HFF-Myc (cell line): Measurements from ENCODE around the gene NET1.

Source experiments
- DNase-seq: peaks from one replicate; pipeline ENCODE4 v3.0.0-alpha.2; 2011; ENCODE audit warnings: low read depth; ENCODE audit errors: extremely low read depth
- H3K4me3 ChIP-seq: replicated peaks from 2 replicates; pipeline ENCODE4 v1.5.1; 2011; ENCODE audit warnings: low read depth, mild to moderate bottlenecking, control low read depth, low read length
- TF ChIP-seq, protein P1 (sequence below): IDR thresholded peaks from 2 replicates; pipeline ENCODE4 v1.5.1; 2012; ENCODE audit warnings: mild to moderate bottlenecking, low read depth, low read length, control low read depth; ENCODE audit errors: missing control alignments

Gene NET1

DNA sequence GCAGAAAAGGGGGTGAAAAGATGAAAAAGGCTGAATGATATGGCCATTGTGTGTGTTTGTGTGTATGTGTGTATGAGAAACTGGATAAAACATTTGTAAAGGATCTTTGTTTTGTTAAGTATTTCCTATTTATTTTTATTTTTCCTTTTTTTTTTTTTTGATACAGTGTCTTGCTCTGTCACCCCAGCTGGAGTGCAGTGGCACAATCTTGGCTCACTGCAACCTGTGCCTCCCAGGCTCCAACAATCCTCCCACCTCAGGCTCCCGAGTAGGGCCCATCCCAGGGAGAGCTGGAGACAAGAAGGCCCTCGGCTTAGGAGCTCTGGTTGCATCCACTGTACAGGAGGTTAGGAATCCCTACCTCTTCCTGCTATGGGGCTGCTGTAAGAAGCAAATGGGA, 93.9 kb downstream of the NET1 start:
- no peak for DNase-seq
- TF ChIP-seq, protein P1, sequence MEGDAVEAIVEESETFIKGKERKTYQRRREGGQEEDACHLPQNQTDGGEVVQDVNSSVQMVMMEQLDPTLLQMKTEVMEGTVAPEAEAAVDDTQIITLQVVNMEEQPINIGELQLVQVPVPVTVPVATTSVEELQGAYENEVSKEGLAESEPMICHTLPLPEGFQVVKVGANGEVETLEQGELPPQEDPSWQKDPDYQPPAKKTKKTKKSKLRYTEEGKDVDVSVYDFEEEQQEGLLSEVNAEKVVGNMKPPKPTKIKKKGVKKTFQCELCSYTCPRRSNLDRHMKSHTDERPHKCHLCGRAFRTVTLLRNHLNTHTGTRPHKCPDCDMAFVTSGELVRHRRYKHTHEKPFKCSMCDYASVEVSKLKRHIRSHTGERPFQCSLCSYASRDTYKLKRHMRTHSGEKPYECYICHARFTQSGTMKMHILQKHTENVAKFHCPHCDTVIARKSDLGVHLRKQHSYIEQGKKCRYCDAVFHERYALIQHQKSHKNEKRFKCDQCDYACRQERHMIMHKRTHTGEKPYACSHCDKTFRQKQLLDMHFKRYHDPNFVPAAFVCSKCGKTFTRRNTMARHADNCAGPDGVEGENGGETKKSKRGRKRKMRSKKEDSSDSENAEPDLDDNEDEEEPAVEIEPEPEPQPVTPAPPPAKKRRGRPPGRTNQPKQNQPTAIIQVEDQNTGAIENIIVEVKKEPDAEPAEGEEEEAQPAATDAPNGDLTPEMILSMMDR: no peak
- H3K4me3 ChIP-seq: no peak overlapping the region

GRCh38 chr10:5506751-5507648, 94.6 kb downstream of the NET1 start:
- no peak for DNase-seq
- H3K4me3 ChIP-seq: no peak overlapping the region
- TF ChIP-seq, protein P1: no peak

- no peak for DNase-seq
- no peak overlapping the region for H3K4me3 ChIP-seq
- TF ChIP-seq, protein P1: no peak
Measured at GRCh38 chr10:5507649-5508131, 95.3 kb downstream of the NET1 start.

DNA sequence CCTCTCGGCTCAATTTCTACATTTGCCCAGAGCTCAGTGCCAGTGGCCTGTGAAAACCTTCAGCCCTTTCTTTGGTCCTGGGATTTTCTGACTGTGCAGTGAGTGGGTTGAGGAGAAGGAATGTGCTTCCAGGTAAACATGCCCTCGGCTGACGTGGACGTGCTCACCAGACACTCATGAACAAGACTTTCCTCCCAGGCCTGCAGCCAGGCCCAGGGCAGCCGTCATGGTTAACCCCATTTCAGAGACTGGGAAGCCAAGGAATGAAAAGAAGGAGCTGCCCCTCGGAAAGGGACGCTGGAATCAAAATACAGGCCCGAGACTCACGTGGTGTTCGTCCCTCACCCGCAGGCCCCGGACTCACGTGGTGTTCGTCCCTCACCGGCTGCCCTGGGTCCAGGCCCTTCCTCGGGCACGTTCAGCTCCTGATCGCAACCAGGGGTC, 95.8 kb downstream of the NET1 start:
- TF ChIP-seq, protein P1: no peak
- no peak for DNase-seq
- H3K4me3 ChIP-seq: no peak overlapping the region
